ENCODE results near the gene SETDB2.
A peak's percentile ranks its signal among the peaks of the same experiment; 100 is the strongest.
"Not testable (repeated sequence)": the region's sequence is repeated elsewhere in the genome, so short reads cannot be mapped to it uniquely, and the experiment has no call there.

The SETDB2 gene

GRCh38 chr13:49464621-49465325 lies 20.7 kb downstream of the SETDB2 start:
- no peak for DNase-seq (ENCODE audit: low spot score)

GRCh38 chr13:49466292-49466838 lies 22.3 kb downstream of the SETDB2 start:
- no peak for DNase-seq (ENCODE audit: low spot score)

- no peak for DNase-seq (ENCODE audit: low spot score)
Observed at GRCh38 chr13:49472186-49472585, 28.1 kb downstream of the SETDB2 start.

GRCh38 chr13:49476529-49476928 lies 32.5 kb downstream of the SETDB2 start:
- no peak for DNase-seq (ENCODE audit: low spot score)

GRCh38 chr13:49481788-49482187 lies 37.7 kb downstream of the SETDB2 start:
- no peak for DNase-seq (ENCODE audit: low spot score)

- DNase-seq (ENCODE audit: low spot score), result no peak
Observed at GRCh38 chr13:49488563-49488962, 44.5 kb downstream of the SETDB2 start.

- no peak for DNase-seq (ENCODE audit: low spot score)
Observed at GRCh38 chr13:49494645-49495044, 50.6 kb downstream of the SETDB2 start.

GRCh38 chr13:49495783-49496762 lies 52.0 kb downstream of the SETDB2 start, which contains the start of gene PHF11:
TSS of gene PHF11 (plus strand) at chr13:49495953. CDS start at chr13:49496002, 49 bp downstream.
- DNase-seq (ENCODE audit: low spot score), result peak; percentile 83

GRCh38 chr13:49496837-49497236 lies 52.8 kb downstream of the SETDB2 start:
- DNase-seq (ENCODE audit: low spot score), result not testable (repeated sequence)

GRCh38 chr13:49497272-49497671 lies 53.2 kb downstream of the SETDB2 start:
- no peak for DNase-seq (ENCODE audit: low spot score)

- no peak for DNase-seq (ENCODE audit: low spot score)
Observed at GRCh38 chr13:49498206-49498605, 54.1 kb downstream of the SETDB2 start.

- no peak for DNase-seq (ENCODE audit: low spot score)
Observed at GRCh38 chr13:49499889-49500660, 56.0 kb downstream of the SETDB2 start.

GRCh38 chr13:49502954-49503353 lies 58.9 kb downstream of the SETDB2 start:
- DNase-seq (ENCODE audit: low spot score), result no peak

GRCh38 chr13:49503951-49504350 lies 59.9 kb downstream of the SETDB2 start:
- no peak for DNase-seq (ENCODE audit: low spot score)

GRCh38 chr13:49512578-49512977 lies 68.5 kb downstream of the SETDB2 start:
- no peak for DNase-seq (ENCODE audit: low spot score)

GRCh38 chr13:49516467-49516866 lies 72.4 kb downstream of the SETDB2 start:
- no peak for DNase-seq (ENCODE audit: low spot score)

- no peak for DNase-seq (ENCODE audit: low spot score)
Observed at GRCh38 chr13:49517461-49517860, 73.4 kb downstream of the SETDB2 start.

- DNase-seq (ENCODE audit: low spot score), result no peak
Observed at GRCh38 chr13:49521224-49521623, 77.2 kb downstream of the SETDB2 start.

GRCh38 chr13:49524740-49525501 lies 80.8 kb downstream of the SETDB2 start:
- no peak for DNase-seq (ENCODE audit: low spot score)

- no peak for DNase-seq (ENCODE audit: low spot score)
Observed at GRCh38 chr13:49527123-49527522, 83.0 kb downstream of the SETDB2 start.

- DNase-seq (ENCODE audit: low spot score), result no peak
Observed at GRCh38 chr13:49528161-49528560, 84.1 kb downstream of the SETDB2 start.
